ENCODE results near the gene ESR2. TPM values are rescaled to one million over a fixed set of nuclear protein-coding genes. Genes with fewer than 3 reads are reported as not detected.
A peak's percentile ranks its signal among the peaks of the same experiment; 100 is the strongest.

ESR2 gene
- total and polyA plus RNA-seq, 4 donors, result 0.11 to 3.4 (median 0.37) TPM

DNA sequence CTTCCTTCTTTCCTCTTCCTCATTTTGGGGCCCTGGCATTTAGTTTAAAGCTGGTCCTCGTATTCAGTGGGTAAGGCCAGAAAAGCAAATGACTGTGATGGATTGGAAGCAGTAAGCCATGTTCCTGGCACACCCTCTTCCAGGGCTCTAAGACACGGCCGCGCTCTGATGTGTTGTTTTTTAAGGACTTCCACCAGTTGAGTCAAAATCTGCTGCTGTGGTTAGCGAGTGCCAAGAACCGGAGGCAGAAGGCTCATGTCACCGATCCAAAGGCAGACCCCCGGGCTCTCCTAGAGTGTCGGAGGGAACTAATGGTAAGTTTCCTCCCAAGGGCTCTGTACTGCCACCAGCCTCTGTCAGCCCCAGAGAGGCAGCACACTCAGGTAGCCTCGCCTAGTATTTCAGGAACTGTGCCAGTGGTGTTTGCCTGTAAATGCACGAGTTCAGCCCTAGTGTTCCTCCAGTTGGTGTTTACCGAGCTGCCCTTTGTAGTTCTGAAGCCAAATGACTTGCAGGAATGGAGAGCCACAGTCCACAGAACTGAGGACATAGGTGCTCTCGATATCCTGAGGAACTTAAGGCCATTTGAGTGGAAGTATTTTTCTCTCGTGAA lies 72.7 kb downstream of the ESR2 start:
- Histone ChIP-seq H3K4me1 (ENCODE audit: control insufficient read depth in 5 of 5, insufficient read depth in 5 of 5, low read length in 5 of 5) (peaks cover 0 to 12% (median 8%) of the 10 kb centered on the region in 5 donors), H3K9me3 (ENCODE audit: control insufficient read depth in 4 of 4, insufficient read depth in 3 of 4, low read length in 3 of 4) (no peaks in the 10 kb centered on the region), H3K36me3 (ENCODE audit: control insufficient read depth in 4 of 4, insufficient read depth in 4 of 4, low read length in 4 of 4) (peaks cover 27 to 57% (median 38%) of the 10 kb centered on the region in 4 donors), H3K4me3 (no peak overlapping the region), H3K27me3 (ENCODE audit: control insufficient read depth in 3 of 3, insufficient read depth in 3 of 3, low read length in 2 of 3) (no peaks in the 10 kb centered on the region), H3K27ac (ENCODE audit: low read depth in 1 of 2, low read length in 1 of 2) (peak overlapping the region in 1 of 2 donors; percentile 70), H3K9ac (ENCODE audit: insufficient read depth in 1 of 2, low read length in 2 of 2) (no peak overlapping the region)
- ATAC-seq (ENCODE audit: insufficient read depth, low FRiP score) (no peak), DNase-seq (no peak)
- TF ChIP-seq, protein P1, sequence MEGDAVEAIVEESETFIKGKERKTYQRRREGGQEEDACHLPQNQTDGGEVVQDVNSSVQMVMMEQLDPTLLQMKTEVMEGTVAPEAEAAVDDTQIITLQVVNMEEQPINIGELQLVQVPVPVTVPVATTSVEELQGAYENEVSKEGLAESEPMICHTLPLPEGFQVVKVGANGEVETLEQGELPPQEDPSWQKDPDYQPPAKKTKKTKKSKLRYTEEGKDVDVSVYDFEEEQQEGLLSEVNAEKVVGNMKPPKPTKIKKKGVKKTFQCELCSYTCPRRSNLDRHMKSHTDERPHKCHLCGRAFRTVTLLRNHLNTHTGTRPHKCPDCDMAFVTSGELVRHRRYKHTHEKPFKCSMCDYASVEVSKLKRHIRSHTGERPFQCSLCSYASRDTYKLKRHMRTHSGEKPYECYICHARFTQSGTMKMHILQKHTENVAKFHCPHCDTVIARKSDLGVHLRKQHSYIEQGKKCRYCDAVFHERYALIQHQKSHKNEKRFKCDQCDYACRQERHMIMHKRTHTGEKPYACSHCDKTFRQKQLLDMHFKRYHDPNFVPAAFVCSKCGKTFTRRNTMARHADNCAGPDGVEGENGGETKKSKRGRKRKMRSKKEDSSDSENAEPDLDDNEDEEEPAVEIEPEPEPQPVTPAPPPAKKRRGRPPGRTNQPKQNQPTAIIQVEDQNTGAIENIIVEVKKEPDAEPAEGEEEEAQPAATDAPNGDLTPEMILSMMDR (IDR thresholded peaks at IDR 0.05; ENCODE audit: control extremely low read depth, extremely low read depth), result no peak
- WGBS, 2 donors, result 60 to 68% methylated on average over 14 of the region's 14 CpGs

DNA sequence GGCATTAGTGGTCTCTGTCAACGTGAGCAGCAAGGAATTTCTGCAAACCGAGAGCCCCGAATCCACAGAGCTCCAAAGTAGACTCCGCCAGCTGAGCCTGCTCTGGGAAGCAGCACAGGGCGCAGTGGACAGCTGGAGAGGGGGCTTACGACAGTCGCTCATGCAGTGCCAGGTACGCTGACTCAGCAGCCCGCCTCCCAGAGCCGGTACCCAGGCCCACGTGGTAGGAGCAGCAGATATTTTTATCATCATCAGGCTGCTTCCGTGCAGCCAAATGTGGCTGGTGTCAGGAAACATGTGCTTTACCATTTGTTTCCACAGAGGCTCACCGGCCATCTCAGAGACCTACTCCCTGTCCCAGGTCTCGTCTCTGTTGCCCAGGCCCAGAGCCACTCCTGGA lies 73.7 kb downstream of the ESR2 start:
- TF ChIP-seq, protein P1 (IDR thresholded peaks at IDR 0.05; ENCODE audit: control extremely low read depth, extremely low read depth), result no peak
- ATAC-seq (ENCODE audit: insufficient read depth, low FRiP score), result no peak
- H3K4me3 ChIP-seq, result no peak overlapping the region
- 35 to 68% methylated on average over 14 of the region's 14 CpGs for WGBS, 2 donors
- H3K4me1 ChIP-seq (ENCODE audit: control insufficient read depth in 5 of 5, insufficient read depth in 5 of 5, low read length in 5 of 5), result peaks cover 0 to 12% (median 8%) of the 10 kb centered on the region in 5 donors
- no peaks in the 10 kb centered on the region for H3K27me3 ChIP-seq (ENCODE audit: control insufficient read depth in 3 of 3, insufficient read depth in 3 of 3, low read length in 2 of 3)
- no peaks in the 10 kb centered on the region for H3K9me3 ChIP-seq (ENCODE audit: control insufficient read depth in 4 of 4, insufficient read depth in 3 of 4, low read length in 3 of 4)
- H3K9ac ChIP-seq (ENCODE audit: insufficient read depth in 1 of 2, low read length in 2 of 2), result no peak overlapping the region
- H3K36me3 ChIP-seq (ENCODE audit: control insufficient read depth in 4 of 4, insufficient read depth in 4 of 4, low read length in 4 of 4), result peaks cover 27 to 67% (median 42%) of the 10 kb centered on the region in 4 donors
- peak overlapping the region in 1 of 2 donors; percentile 89 for H3K27ac ChIP-seq (ENCODE audit: low read depth in 1 of 2, low read length in 1 of 2)
- DNase-seq, result no peak

DNA sequence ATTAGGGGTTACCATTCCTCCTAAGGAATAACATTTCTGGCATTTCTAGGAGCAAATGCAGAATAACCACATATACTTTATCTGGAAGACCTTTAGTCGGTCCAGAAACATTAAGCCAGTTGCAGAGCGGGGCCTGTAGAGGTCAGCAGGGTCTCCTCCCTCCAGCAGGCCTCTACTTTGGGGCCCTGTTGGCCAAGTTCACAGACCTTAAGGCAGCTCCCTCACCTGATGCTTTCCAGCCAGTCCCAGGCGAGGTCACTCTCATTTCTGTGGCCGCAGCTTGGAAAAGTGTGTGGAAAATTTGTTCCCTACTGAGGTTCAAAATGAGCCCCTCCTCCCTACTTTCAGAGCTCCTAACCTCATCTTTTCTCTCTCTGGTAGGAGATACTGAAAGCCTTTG lies 74.1 kb downstream of the ESR2 start:
- no peak overlapping the region for H3K9ac ChIP-seq (ENCODE audit: insufficient read depth in 1 of 2, low read length in 2 of 2)
- ATAC-seq (ENCODE audit: insufficient read depth, low FRiP score) (no peak), DNase-seq (no peak)
- 83 to 87% methylated on average over 4 of the region's 4 CpGs for WGBS, 2 donors
- no peaks in the 10 kb centered on the region for H3K9me3 ChIP-seq (ENCODE audit: control insufficient read depth in 4 of 4, insufficient read depth in 3 of 4, low read length in 3 of 4)
- H3K4me3 ChIP-seq, result no peak overlapping the region
- H3K36me3 ChIP-seq (ENCODE audit: control insufficient read depth in 4 of 4, insufficient read depth in 4 of 4, low read length in 4 of 4), result peaks cover 24 to 70% (median 44%) of the 10 kb centered on the region in 4 donors
- H3K27ac ChIP-seq (ENCODE audit: low read depth in 1 of 2, low read length in 1 of 2), result peak overlapping the region in 1 of 2 donors; percentile 89
- H3K27me3 ChIP-seq (ENCODE audit: control insufficient read depth in 3 of 3, insufficient read depth in 3 of 3, low read length in 2 of 3), result no peaks in the 10 kb centered on the region
- TF ChIP-seq, protein P1 (IDR thresholded peaks at IDR 0.05; ENCODE audit: control extremely low read depth, extremely low read depth), result no peak
- peaks cover 0 to 12% (median 8%) of the 10 kb centered on the region in 5 donors for H3K4me1 ChIP-seq (ENCODE audit: control insufficient read depth in 5 of 5, insufficient read depth in 5 of 5, low read length in 5 of 5)

Measured in lung (tissue), 12 donors.